HG02870 (cell line): ENCODE results near the gene TSPO2.

ENCODE experiments used
- ATAC-seq: cut with Tn5 transposase; IDR thresholded peaks from one replicate; pipeline ENCODE4 v1.9.1; 2021; ENCODE audit warnings: mild to moderate bottlenecking, moderate library complexity; ENCODE audit not compliant: unreplicated experiment

The TSPO2 gene

GRCh38 chr6:41049955-41050354 is 7.7 kb downstream of the TSPO2 start:
- no peak for ATAC-seq

- no peak for ATAC-seq
Measured at GRCh38 chr6:41050536-41050935, 8.3 kb downstream of the TSPO2 start.

- ATAC-seq = no peak
Measured at GRCh38 chr6:41051873-41052272, 9.6 kb downstream of the TSPO2 start.

GRCh38 chr6:41053041-41053440 is 10.8 kb downstream of the TSPO2 start, which contains the start of gene APOBEC2:
TSS of gene APOBEC2 (plus strand) at chr6:41053202. CDS start at chr6:41053348, 146 bp downstream.
- no peak for ATAC-seq

GRCh38 chr6:41054511-41054910 is 12.2 kb downstream of the TSPO2 start:
- ATAC-seq = no peak

GRCh38 chr6:41055149-41055548 is 12.9 kb downstream of the TSPO2 start:
- ATAC-seq = no peak

- no peak for ATAC-seq
Measured at GRCh38 chr6:41056768-41057490, 14.7 kb downstream of the TSPO2 start.

GRCh38 chr6:41058783-41059181 is 16.5 kb downstream of the TSPO2 start:
- no peak for ATAC-seq

GRCh38 chr6:41059556-41059955 is 17.3 kb downstream of the TSPO2 start:
- ATAC-seq = no peak

GRCh38 chr6:41061196-41061726 is 19.0 kb downstream of the TSPO2 start:
- no peak for ATAC-seq

- ATAC-seq = no peak
Measured at GRCh38 chr6:41062056-41062455, 19.8 kb downstream of the TSPO2 start.

GRCh38 chr6:41063884-41064285 is 21.6 kb downstream of the TSPO2 start:
- ATAC-seq = no peak

- ATAC-seq = no peak
Measured at GRCh38 chr6:41064841-41065240, 22.6 kb downstream of the TSPO2 start.

- ATAC-seq = no peak
Measured at GRCh38 chr6:41065550-41066026, 23.3 kb downstream of the TSPO2 start.

GRCh38 chr6:41066867-41067304 is 24.6 kb downstream of the TSPO2 start:
- ATAC-seq = no peak

GRCh38 chr6:41071501-41071922 is 29.2 kb downstream of the TSPO2 start:
- no peak for ATAC-seq

- ATAC-seq = peak; percentile 54
Measured at GRCh38 chr6:41071923-41072835, 29.9 kb downstream of the TSPO2 start, which contains the start of gene OARD1. TSS of gene OARD1 (minus strand) at chr6:41072356. CDS start at chr6:41071634, 722 bp downstream.

GRCh38 chr6:41072836-41073202 is 30.6 kb downstream of the TSPO2 start, which contains the start of gene NFYA:
TSS of gene NFYA (plus strand) at chr6:41072974. CDS start at chr6:41079090, 6,116 bp downstream.
- peak; percentile 56 for ATAC-seq

- peak; percentile 25 for ATAC-seq
Measured at GRCh38 chr6:41073203-41073967, 31.1 kb downstream of the TSPO2 start.

GRCh38 chr6:41073968-41074691 is 31.9 kb downstream of the TSPO2 start:
- no peak for ATAC-seq
